HL-60 (cell line): ENCODE data around the gene KLK2.

Source experiments
- CTCF ChIP-seq: IDR thresholded peaks from one replicate; pipeline ENCODE4 v1.5.1; 2011; ENCODE audit warnings: low read length, control low read depth, inconsistent platforms; ENCODE audit not compliant: insufficient read depth
- GABPA ChIP-seq: IDR thresholded peaks from 2 replicates; pipeline ENCODE4 v1.6.1; 2012; ENCODE audit warnings: low read depth
- POLR2AphosphoS5 ChIP-seq: IDR thresholded peaks from 2 replicates; pipeline ENCODE4 v1.6.1; 2012; ENCODE audit warnings: low read depth
- REST ChIP-seq: IDR thresholded peaks from 2 replicates; pipeline ENCODE4 v1.6.1; 2012; ENCODE audit warnings: low read depth; ENCODE audit not compliant: insufficient replicate concordance

- no peak for TF ChIP-seq REST
- no peak for TF ChIP-seq CTCF
- TF ChIP-seq POLR2AphosphoS5 = no peak
- TF ChIP-seq GABPA = no peak
These were observed 38.9 kb downstream of the KLK2 start for GRCh38 chr19:50912102-50912599.
